CD4-positive, alpha-beta T cell (primary cell): ENCODE results near the gene KIAA0825. TPM values are rescaled to one million over a fixed set of nuclear protein-coding genes. Genes with fewer than 3 reads are reported as not detected.

Experiments
- ATAC-seq: fragments of 200-7000 bp; cut with Tn5 transposase; one replicate; pipeline ENCODE4 v1.10.0; 2022; ENCODE audit warnings: mild to moderate bottlenecking; ENCODE audit not compliant: poor library complexity
- CTCF ChIA-PET: fragments of 350-600 bp; sonication (Branson Sonifier 250); formaldehyde crosslinking; loops from one replicate; lab custom pipeline; 2021; ENCODE audit warnings: antibody characterized with exemption, inconsistent platforms; lab: Charles Lee
- POLR2A ChIA-PET: fragments of 350-600 bp; sonication (Branson Sonifier 250); formaldehyde crosslinking; loops from one replicate; lab custom pipeline; 2021; ENCODE audit warnings: antibody characterized with exemption, inconsistent platforms; lab: Charles Lee
- DNase-seq, 14 experiments: peaks; one replicate each; pipeline ENCODE4 v3.0.0-alpha.2; 2013 to 2020; ENCODE audit warnings: mixed read lengths in 2 of 14
- H3K27ac ChIP-seq, 2 donors: one replicate each; pipeline versions ENCODE4 v1.5.1 to v1.7.0; 2013; ENCODE audit warnings: low read length in 2 of 2, low read depth in 1 of 2, mild to moderate bottlenecking in 1 of 2
- H3K27me3 ChIP-seq, 2 experiments: 1 replicate in 1 of 2; 2 replicates in 1 of 2; pipeline versions ENCODE4 v1.6.1 to v1.7.0; 2013; ENCODE audit warnings: low read length in 2 of 2, control low read depth in 1 of 2, mild to moderate bottlenecking in 1 of 2, moderate library complexity in 1 of 2; ENCODE audit not compliant: insufficient read depth in 2 of 2, control insufficient read depth in 1 of 2
- H3K36me3 ChIP-seq: one replicate; pipeline ENCODE4 v1.6.1; 2013; ENCODE audit warnings: low read length, control low read depth; ENCODE audit not compliant: insufficient read depth
- H3K4me1 ChIP-seq: one replicate; pipeline ENCODE4 v1.6.1; 2013; ENCODE audit warnings: low read length, control low read depth; ENCODE audit not compliant: insufficient read depth
- H3K4me3 ChIP-seq: one replicate; pipeline ENCODE4 v1.5.1; 2013; ENCODE audit warnings: mild to moderate bottlenecking, low read length, moderate library complexity
- H3K9me3 ChIP-seq, 2 experiments: 1 replicate in 1 of 2; 2 replicates in 1 of 2; pipeline versions ENCODE4 v1.6.1 to v1.7.0; 2013; ENCODE audit warnings: low read length in 2 of 2, mild to moderate bottlenecking in 2 of 2, control low read depth in 1 of 2, moderate library complexity in 1 of 2; ENCODE audit not compliant: control insufficient read depth in 1 of 2, insufficient read depth in 1 of 2
- H3K27ac Mint-ChIP-seq: one replicate; pipeline ENCODE4 v1.8.0; 2020; ENCODE audit warnings: mixed read lengths
- H3K27me3 Mint-ChIP-seq: one replicate; pipeline ENCODE4 v1.8.0; 2021; ENCODE audit warnings: mixed read lengths
- H3K36me3 Mint-ChIP-seq: one replicate; pipeline ENCODE4 v1.8.0; 2021; ENCODE audit warnings: low read depth, mixed read lengths
- H3K4me1 Mint-ChIP-seq: one replicate; pipeline ENCODE4 v1.8.0; 2021; ENCODE audit warnings: low read depth, mixed read lengths
- H3K4me3 Mint-ChIP-seq: one replicate; pipeline ENCODE4 v1.8.0; 2020; ENCODE audit warnings: mild to moderate bottlenecking, mixed read lengths
- H3K9me3 Mint-ChIP-seq: one replicate; pipeline ENCODE4 v1.8.0; 2020; ENCODE audit warnings: mixed read lengths
- intact Hi-C, 2 experiments: fragments of 100-400 bp; cut with DNase I in 1 of 2; cut with micrococcal nuclease in 1 of 2; formaldehyde crosslinking; loops; one replicate each; pipeline versions ENCODE4 v1.15.1 to v1.9.0; 2023 to 2025; cut with DNase I, micrococcal nuclease
- total RNA-seq, 174 experiments: library from RNA in 2 of 174; stranded (reverse) in 2 of 174; gene quantifications; one replicate each; pipeline ENCODE4 v1.2.3 and lab custom pipeline; 2021 to 2026
- TF ChIP-seq, protein P1 (sequence below): fragments of 200-600 bp; IDR thresholded peaks from one replicate; pipeline ENCODE4 v1.8.0; 2022; ENCODE audit warnings: antibody characterized with exemption, mild to moderate bottlenecking

KIAA0825 gene
- total RNA-seq, 2 experiments from 2014 or later: 1.5 to 1.6 TPM

DNA sequence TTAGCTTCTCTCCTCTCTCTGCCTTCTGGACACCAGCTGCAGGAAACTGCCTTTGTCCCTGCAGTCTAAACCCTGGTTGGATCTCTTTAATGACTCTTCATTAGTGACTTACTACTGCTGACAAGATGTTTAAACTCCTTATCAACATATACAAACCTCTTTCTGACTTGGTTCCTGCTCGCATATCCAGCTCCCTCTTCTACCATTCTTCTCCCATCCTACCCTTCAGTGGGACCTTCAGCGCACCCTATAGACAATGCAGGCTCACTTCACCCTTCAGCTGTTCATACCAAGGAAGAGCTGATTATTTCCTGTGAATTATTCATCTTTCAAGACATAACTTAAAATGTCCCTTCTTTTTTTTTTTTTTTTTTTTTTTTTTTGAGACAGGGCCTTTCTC lies 436.5 kb downstream of the KIAA0825 start:
- Mint-ChIP-seq H3K4me1 (no peaks in the 10 kb centered on the region), H3K27ac (no peak overlapping the region), H3K4me3 (no peak overlapping the region), H3K36me3 (no peaks in the 10 kb centered on the region), H3K27me3 (peaks cover 4% of the 10 kb centered on the region), H3K9me3 (no peaks in the 10 kb centered on the region)
- ChIA-PET POLR2A (interaction anchor here (0.7 kb wide), 1 partner anchor 11 kb away, joined by 3 read pairs; no protein-coding TSS in a partner anchor), CTCF (no interaction called here)
- DNase-seq: no peak
- Histone ChIP-seq H3K27ac (no peak overlapping the region), H3K36me3 (no peaks in the 10 kb centered on the region), H3K4me1 (no peaks in the 10 kb centered on the region), H3K27me3 (no peaks in the 10 kb centered on the region), H3K4me3 (no peak overlapping the region), H3K9me3 (no peaks in the 10 kb centered on the region)
- no peak for ATAC-seq
- TF ChIP-seq, protein P1, sequence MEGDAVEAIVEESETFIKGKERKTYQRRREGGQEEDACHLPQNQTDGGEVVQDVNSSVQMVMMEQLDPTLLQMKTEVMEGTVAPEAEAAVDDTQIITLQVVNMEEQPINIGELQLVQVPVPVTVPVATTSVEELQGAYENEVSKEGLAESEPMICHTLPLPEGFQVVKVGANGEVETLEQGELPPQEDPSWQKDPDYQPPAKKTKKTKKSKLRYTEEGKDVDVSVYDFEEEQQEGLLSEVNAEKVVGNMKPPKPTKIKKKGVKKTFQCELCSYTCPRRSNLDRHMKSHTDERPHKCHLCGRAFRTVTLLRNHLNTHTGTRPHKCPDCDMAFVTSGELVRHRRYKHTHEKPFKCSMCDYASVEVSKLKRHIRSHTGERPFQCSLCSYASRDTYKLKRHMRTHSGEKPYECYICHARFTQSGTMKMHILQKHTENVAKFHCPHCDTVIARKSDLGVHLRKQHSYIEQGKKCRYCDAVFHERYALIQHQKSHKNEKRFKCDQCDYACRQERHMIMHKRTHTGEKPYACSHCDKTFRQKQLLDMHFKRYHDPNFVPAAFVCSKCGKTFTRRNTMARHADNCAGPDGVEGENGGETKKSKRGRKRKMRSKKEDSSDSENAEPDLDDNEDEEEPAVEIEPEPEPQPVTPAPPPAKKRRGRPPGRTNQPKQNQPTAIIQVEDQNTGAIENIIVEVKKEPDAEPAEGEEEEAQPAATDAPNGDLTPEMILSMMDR: no peak
- intact Hi-C loops: no loop called here

DNA sequence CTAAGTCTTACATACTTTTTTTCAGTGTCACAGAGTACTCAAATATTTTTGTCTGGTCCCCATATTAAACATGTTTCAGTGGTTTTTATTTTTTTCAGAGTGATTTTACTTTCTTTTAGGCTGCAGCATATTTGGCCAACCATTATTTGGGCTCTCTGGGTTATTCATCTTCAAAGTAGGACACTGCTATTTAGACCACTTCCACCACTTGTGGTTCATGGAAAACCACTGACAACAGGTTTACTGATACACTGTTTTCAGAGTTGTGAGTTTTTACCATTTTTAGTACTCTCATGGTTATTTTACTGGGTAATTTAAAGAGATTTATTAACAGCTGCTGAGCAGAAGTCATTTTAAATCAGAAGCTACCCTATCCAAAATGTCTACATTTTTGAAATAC lies 437.6 kb downstream of the KIAA0825 start:
- no peak overlapping the region for H3K27ac ChIP-seq
- ChIA-PET POLR2A (no interaction called here), CTCF (no interaction called here)
- TF ChIP-seq, protein P1: no peak
- no peaks in the 10 kb centered on the region for H3K27me3 ChIP-seq
- no peak overlapping the region for H3K4me3 ChIP-seq
- H3K4me1 ChIP-seq: no peaks in the 10 kb centered on the region
- intact Hi-C loops: no loop called here
- no peaks in the 10 kb centered on the region for H3K36me3 ChIP-seq
- H3K9me3 ChIP-seq: no peaks in the 10 kb centered on the region
- H3K36me3 Mint-ChIP-seq: no peaks in the 10 kb centered on the region
- DNase-seq (no peak), ATAC-seq (no peak)
- H3K9me3 Mint-ChIP-seq: no peaks in the 10 kb centered on the region
- H3K4me3 Mint-ChIP-seq: no peak overlapping the region
- H3K27ac Mint-ChIP-seq: no peak overlapping the region
- no peaks in the 10 kb centered on the region for H3K4me1 Mint-ChIP-seq
- peaks cover 3% of the 10 kb centered on the region for H3K27me3 Mint-ChIP-seq

DNA sequence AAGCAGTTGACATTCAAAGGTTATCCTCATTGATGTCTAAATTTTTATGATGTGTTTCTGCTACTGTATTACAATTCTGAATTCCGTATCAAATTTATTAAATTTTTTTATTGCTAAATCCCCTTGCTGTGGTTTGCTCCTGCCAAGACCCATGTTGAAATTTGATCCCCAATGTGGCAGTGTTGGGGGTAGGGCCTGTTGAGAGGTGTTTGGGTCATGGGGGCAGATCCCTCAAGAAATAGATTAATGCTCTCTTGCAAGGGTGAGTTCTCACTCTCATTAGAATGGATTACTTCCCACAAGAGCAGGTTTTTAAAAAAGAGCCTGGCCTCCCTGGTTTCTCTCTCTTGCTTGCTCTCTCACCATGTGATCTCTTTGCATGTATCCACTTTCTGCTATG lies 442.5 kb downstream of the KIAA0825 start:
- Histone ChIP-seq H3K4me3 (no peak overlapping the region), H3K4me1 (no peaks in the 10 kb centered on the region), H3K27ac (no peak overlapping the region), H3K27me3 (no peaks in the 10 kb centered on the region), H3K9me3 (no peaks in the 10 kb centered on the region), H3K36me3 (no peaks in the 10 kb centered on the region)
- TF ChIP-seq, protein P1: no peak
- DNase-seq (no peak), ATAC-seq (no peak)
- H3K36me3 Mint-ChIP-seq: no peaks in the 10 kb centered on the region
- no peaks in the 10 kb centered on the region for H3K4me1 Mint-ChIP-seq
- H3K27ac Mint-ChIP-seq: no peak overlapping the region
- ChIA-PET CTCF (interaction anchor here (0.7 kb wide), 1 partner anchor 31 kb away, joined by 3 read pairs; no protein-coding TSS in a partner anchor), POLR2A (no interaction called here)
- H3K9me3 Mint-ChIP-seq: no peaks in the 10 kb centered on the region
- H3K4me3 Mint-ChIP-seq: no peak overlapping the region
- no peaks in the 10 kb centered on the region for H3K27me3 Mint-ChIP-seq
- intact Hi-C loops: no loop called here
